ENCODE results near the gene MRPS2.

GRCh38 chr9:135551456-135551855, 51.0 kb downstream of the MRPS2 start:
- TF ChIP-seq CTCF (IDR thresholded peaks at IDR 0.05): no peak
- no peak for TF ChIP-seq MAX (CRISPR knock-in tag; IDR thresholded peaks at IDR 0.05)
- no peak for TF ChIP-seq ATF6 (CRISPR knock-in tag; IDR thresholded peaks at IDR 0.05)
- no peak for TF ChIP-seq ESRRA (CRISPR knock-in tag; IDR thresholded peaks at IDR 0.05; ENCODE audit: borderline replicate concordance)
- TF ChIP-seq NR2C2 (CRISPR knock-in tag; IDR thresholded peaks at IDR 0.05): no peak
- no peak for TF ChIP-seq TEAD4 (CRISPR knock-in tag; IDR thresholded peaks at IDR 0.05)

All from WTC11 (cell line).